Brain pericyte (primary cell): ENCODE results near the gene BLOC1S4.
"Not testable (repeated sequence)": the region's sequence is repeated elsewhere in the genome, so short reads cannot be mapped to it uniquely, and the experiment has no call there.

ENCODE experiments used
- DNase-seq: peaks from one replicate; pipeline ENCODE4 v3.0.0-alpha.2; 2012; ENCODE audit warnings: low read depth, low spot score

BLOC1S4 gene

GRCh38 chr4:6739920-6740319 is 23.9 kb downstream of the BLOC1S4 start:
- no peak for DNase-seq

- DNase-seq: no peak
These were observed 24.4 kb downstream of the BLOC1S4 start for GRCh38 chr4:6740347-6740746.

- DNase-seq: no peak
These were observed 26.5 kb downstream of the BLOC1S4 start for GRCh38 chr4:6742507-6742906.

GRCh38 chr4:6742989-6743388 is 27.0 kb downstream of the BLOC1S4 start:
- no peak for DNase-seq

- DNase-seq: no peak
These were observed 30.8 kb downstream of the BLOC1S4 start for GRCh38 chr4:6746721-6747293.

GRCh38 chr4:6747294-6748051 is 31.5 kb downstream of the BLOC1S4 start:
- no peak for DNase-seq

- no peak for DNase-seq
These were observed 32.3 kb downstream of the BLOC1S4 start for GRCh38 chr4:6748286-6748685.

- DNase-seq: no peak
These were observed 33.6 kb downstream of the BLOC1S4 start for GRCh38 chr4:6749340-6750171.

- no peak for DNase-seq
These were observed 34.6 kb downstream of the BLOC1S4 start for GRCh38 chr4:6750286-6751221.

GRCh38 chr4:6751611-6752485 is 35.9 kb downstream of the BLOC1S4 start:
- DNase-seq: no peak

GRCh38 chr4:6752486-6752829 is 36.5 kb downstream of the BLOC1S4 start:
- DNase-seq: no peak

- no peak for DNase-seq
These were observed 37.2 kb downstream of the BLOC1S4 start for GRCh38 chr4:6753103-6753560.

GRCh38 chr4:6753891-6754290 is 37.9 kb downstream of the BLOC1S4 start:
- no peak for DNase-seq

GRCh38 chr4:6754481-6755087 is 38.6 kb downstream of the BLOC1S4 start:
- DNase-seq: no peak

- DNase-seq: no peak
These were observed 39.2 kb downstream of the BLOC1S4 start for GRCh38 chr4:6755088-6755753.

GRCh38 chr4:6756345-6756744 is 40.4 kb downstream of the BLOC1S4 start:
- not testable (repeated sequence) for DNase-seq

- DNase-seq: no peak
These were observed 42.8 kb downstream of the BLOC1S4 start for GRCh38 chr4:6758728-6759127.

GRCh38 chr4:6760865-6761264 is 44.9 kb downstream of the BLOC1S4 start:
- DNase-seq: no peak
